ENCODE results near the gene ARHGEF17.
A peak's percentile ranks its signal among the peaks of the same experiment; 100 is the strongest.

ARHGEF17 gene

GRCh38 chr11:73322382-73323306 lies 14.6 kb downstream of the ARHGEF17 start:
- Histone ChIP-seq H3K79me2 (ENCODE audit: control insufficient read depth, insufficient read depth, low read length, poor library complexity) (peaks cover 22% of the 10 kb centered on the region), H2BK12ac (ENCODE audit: low read length) (peak overlapping the region; percentile 59), H4K91ac (ENCODE audit: low read depth, low read length) (peak overlapping the region; percentile 75), H2AK5ac (ENCODE audit: low read length) (peak overlapping the region; percentile 62), H3K4me2 (ENCODE audit: low read length) (peak overlapping the region; percentile 43), H3K14ac (ENCODE audit: low read length) (peak overlapping the region; percentile 68), H3K9me3 (ENCODE audit: insufficient read depth, low read depth, low read length) (no peaks in the 10 kb centered on the region), H3K18ac (ENCODE audit: low read length) (peak overlapping the region; percentile 63), H3K4me1 (ENCODE audit: control insufficient read depth in 1 of 2, insufficient read depth in 2 of 2, low read length in 2 of 2) (peaks cover 57 to 62% of the 10 kb centered on the region in 2 experiments), H2BK5ac (ENCODE audit: low read depth, low read length, poor library complexity) (peak overlapping the region; percentile 49), H4K12ac (ENCODE audit: low read depth, low read length) (no peak overlapping the region), H3K27ac (ENCODE audit: low read depth, low read length) (peak overlapping the region; percentile 75), H4K8ac (ENCODE audit: low read depth, low read length) (peak overlapping the region; percentile 32), H3K79me1 (ENCODE audit: low read length) (peaks cover 33% of the 10 kb centered on the region), H3K9ac (ENCODE audit: low read length) (peak overlapping the region; percentile 26), H2BK120ac (ENCODE audit: insufficient read depth, low read length, poor library complexity) (peak overlapping the region; percentile 48), H3K23ac (ENCODE audit: low read length) (no peak overlapping the region), H2AFZ (ENCODE audit: insufficient read depth, low read length, poor library complexity) (no peak overlapping the region), H3K4ac (ENCODE audit: low read depth, low read length) (peak overlapping the region; percentile 61), H3K36me3 (ENCODE audit: control insufficient read depth in 1 of 2, insufficient read depth in 2 of 2, low read length in 2 of 2) (peaks cover 25 to 31% of the 10 kb centered on the region in 2 experiments), H3K27me3 (ENCODE audit: insufficient read depth, low read length) (no peaks in the 10 kb centered on the region), H3K4me3 (ENCODE audit: low read depth, low read length) (no peak overlapping the region)
- no CpG with 5 or more reads among the region's 7 CpGs for WGBS (ENCODE audit: extremely low coverage, insufficient coverage, insufficient read length)
- no peak for DNase-seq

GRCh38 chr11:73323464-73323863 lies 15.4 kb downstream of the ARHGEF17 start:
- Histone ChIP-seq H2AK5ac (ENCODE audit: low read length) (peak overlapping the region; percentile 98), H4K8ac (ENCODE audit: low read depth, low read length) (peak overlapping the region; percentile 79), H3K36me3 (ENCODE audit: control insufficient read depth in 1 of 2, insufficient read depth in 2 of 2, low read length in 2 of 2) (peaks cover 25 to 26% of the 10 kb centered on the region in 2 experiments), H2BK12ac (ENCODE audit: low read length) (peak overlapping the region; percentile 97), H2AFZ (ENCODE audit: insufficient read depth, low read length, poor library complexity) (peak overlapping the region; percentile 30), H3K79me1 (ENCODE audit: low read length) (peaks cover 33% of the 10 kb centered on the region), H2BK5ac (ENCODE audit: low read depth, low read length, poor library complexity) (peak overlapping the region; percentile 49), H3K18ac (ENCODE audit: low read length) (peak overlapping the region; percentile 91), H3K23ac (ENCODE audit: low read length) (no peak overlapping the region), H3K4me1 (ENCODE audit: control insufficient read depth in 1 of 2, insufficient read depth in 2 of 2, low read length in 2 of 2) (peaks cover 60 to 64% of the 10 kb centered on the region in 2 experiments), H3K4me3 (ENCODE audit: low read depth, low read length) (no peak overlapping the region), H3K27me3 (ENCODE audit: insufficient read depth, low read length) (no peaks in the 10 kb centered on the region), H3K4me2 (ENCODE audit: low read length) (peak overlapping the region; percentile 43), H3K79me2 (ENCODE audit: control insufficient read depth, insufficient read depth, low read length, poor library complexity) (peaks cover 22% of the 10 kb centered on the region), H3K4ac (ENCODE audit: low read depth, low read length) (peak overlapping the region; percentile 44), H3K27ac (ENCODE audit: low read depth, low read length) (peak overlapping the region; percentile 75), H4K91ac (ENCODE audit: low read depth, low read length) (peak overlapping the region; percentile 75), H2BK120ac (ENCODE audit: insufficient read depth, low read length, poor library complexity) (peak overlapping the region; percentile 48), H3K9ac (ENCODE audit: low read length) (no peak overlapping the region), H3K14ac (ENCODE audit: low read length) (peak overlapping the region; percentile 96), H4K12ac (ENCODE audit: low read depth, low read length) (no peak overlapping the region), H3K9me3 (ENCODE audit: insufficient read depth, low read depth, low read length) (no peaks in the 10 kb centered on the region)
- no CpG with 5 or more reads among the region's 14 CpGs for WGBS (ENCODE audit: extremely low coverage, insufficient coverage, insufficient read length)
- DNase-seq, result peak; percentile 28 to 33

GRCh38 chr11:73324116-73324515 lies 16.0 kb downstream of the ARHGEF17 start:
- peaks cover 33% of the 10 kb centered on the region for H3K79me1 ChIP-seq (ENCODE audit: low read length)
- DNase-seq, result no peak
- peak overlapping the region; percentile 37 for H2BK120ac ChIP-seq (ENCODE audit: insufficient read depth, low read length, poor library complexity)
- peak overlapping the region; percentile 26 for H2AFZ ChIP-seq (ENCODE audit: insufficient read depth, low read length, poor library complexity)
- peaks cover 60 to 64% of the 10 kb centered on the region in 2 experiments for H3K4me1 ChIP-seq (ENCODE audit: control insufficient read depth in 1 of 2, insufficient read depth in 2 of 2, low read length in 2 of 2)
- peak overlapping the region; percentile 44 for H3K4ac ChIP-seq (ENCODE audit: low read depth, low read length)
- peaks cover 22% of the 10 kb centered on the region for H3K79me2 ChIP-seq (ENCODE audit: control insufficient read depth, insufficient read depth, low read length, poor library complexity)
- peak overlapping the region; percentile 79 for H4K8ac ChIP-seq (ENCODE audit: low read depth, low read length)
- H3K27me3 ChIP-seq (ENCODE audit: insufficient read depth, low read length), result no peaks in the 10 kb centered on the region
- H3K23ac ChIP-seq (ENCODE audit: low read length), result no peak overlapping the region
- H3K27ac ChIP-seq (ENCODE audit: low read depth, low read length), result peak overlapping the region; percentile 75
- peak overlapping the region; percentile 97 for H2BK12ac ChIP-seq (ENCODE audit: low read length)
- peak overlapping the region; percentile 68 for H4K91ac ChIP-seq (ENCODE audit: low read depth, low read length)
- peak overlapping the region; percentile 91 for H3K18ac ChIP-seq (ENCODE audit: low read length)
- peaks cover 24 to 26% of the 10 kb centered on the region in 2 experiments for H3K36me3 ChIP-seq (ENCODE audit: control insufficient read depth in 1 of 2, insufficient read depth in 2 of 2, low read length in 2 of 2)
- H3K4me3 ChIP-seq (ENCODE audit: low read depth, low read length), result no peak overlapping the region
- WGBS (ENCODE audit: extremely low coverage, insufficient coverage, insufficient read length), result no CpG with 5 or more reads among the region's 9 CpGs
- H3K9me3 ChIP-seq (ENCODE audit: insufficient read depth, low read depth, low read length), result no peaks in the 10 kb centered on the region
- peak overlapping the region; percentile 34 for H4K12ac ChIP-seq (ENCODE audit: low read depth, low read length)
- H2BK5ac ChIP-seq (ENCODE audit: low read depth, low read length, poor library complexity), result peak overlapping the region; percentile 29
- H3K4me2 ChIP-seq (ENCODE audit: low read length), result peak overlapping the region; percentile 43
- peak overlapping the region; percentile 48 for H3K9ac ChIP-seq (ENCODE audit: low read length)
- H3K14ac ChIP-seq (ENCODE audit: low read length), result peak overlapping the region; percentile 96
- H2AK5ac ChIP-seq (ENCODE audit: low read length), result peak overlapping the region; percentile 98

- Histone ChIP-seq H4K91ac (ENCODE audit: low read depth, low read length) (peak overlapping the region; percentile 68), H2AK5ac (ENCODE audit: low read length) (peak overlapping the region; percentile 98), H3K36me3 (ENCODE audit: control insufficient read depth in 1 of 2, insufficient read depth in 2 of 2, low read length in 2 of 2) (peaks cover 21 to 23% of the 10 kb centered on the region in 2 experiments), H3K9ac (ENCODE audit: low read length) (no peak overlapping the region), H3K23ac (ENCODE audit: low read length) (no peak overlapping the region), H2BK5ac (ENCODE audit: low read depth, low read length, poor library complexity) (peak overlapping the region; percentile 29), H3K9me3 (ENCODE audit: insufficient read depth, low read depth, low read length) (no peaks in the 10 kb centered on the region), H3K79me1 (ENCODE audit: low read length) (peaks cover 33% of the 10 kb centered on the region), H2BK12ac (ENCODE audit: low read length) (peak overlapping the region; percentile 97), H4K12ac (ENCODE audit: low read depth, low read length) (no peak overlapping the region), H3K4me2 (ENCODE audit: low read length) (peak overlapping the region; percentile 7), H3K4me1 (ENCODE audit: control insufficient read depth in 1 of 2, insufficient read depth in 2 of 2, low read length in 2 of 2) (peaks cover 60 to 62% of the 10 kb centered on the region in 2 experiments), H4K8ac (ENCODE audit: low read depth, low read length) (peak overlapping the region; percentile 79), H3K79me2 (ENCODE audit: control insufficient read depth, insufficient read depth, low read length, poor library complexity) (peaks cover 22% of the 10 kb centered on the region), H3K4ac (ENCODE audit: low read depth, low read length) (peak overlapping the region; percentile 44), H3K14ac (ENCODE audit: low read length) (peak overlapping the region; percentile 96), H3K27ac (ENCODE audit: low read depth, low read length) (peak overlapping the region; percentile 75), H2BK120ac (ENCODE audit: insufficient read depth, low read length, poor library complexity) (peak overlapping the region; percentile 37), H3K18ac (ENCODE audit: low read length) (peak overlapping the region; percentile 91), H3K27me3 (ENCODE audit: insufficient read depth, low read length) (no peaks in the 10 kb centered on the region), H2AFZ (ENCODE audit: insufficient read depth, low read length, poor library complexity) (peak overlapping the region; percentile 37), H3K4me3 (ENCODE audit: low read depth, low read length) (no peak overlapping the region)
- DNase-seq, result peak in 1 of 2 donors; percentile 20
- no CpG with 5 or more reads among the region's 2 CpGs for WGBS (ENCODE audit: extremely low coverage, insufficient coverage, insufficient read length)
These were observed 16.6 kb downstream of the ARHGEF17 start for GRCh38 chr11:73324665-73325035.
